Mucosa of descending colon (tissue), 3 donors: ENCODE measurements around the gene ATP7A. TPM values are rescaled to one million over a fixed set of nuclear protein-coding genes. Genes with fewer than 3 reads are reported as not detected.

ENCODE experiments used
- ATAC-seq: fragments of 200-7000 bp; cut with Tn5 transposase; one replicate; pipeline ENCODE4 v1.9.1; 2020; ENCODE audit warnings: mild to moderate bottlenecking, moderate library complexity
- DNase-seq, 3 donors: peaks; one replicate each; pipeline ENCODE4 v3.0.0-alpha.2; 2020
- H3K36me3 ChIP-seq: fragments of 200-600 bp; one replicate; pipeline ENCODE4 v1.8.0; 2021; ENCODE audit warnings: low read depth, mild to moderate bottlenecking
- H3K4me1 ChIP-seq: fragments of 200-600 bp; one replicate; pipeline ENCODE4 v1.8.0; 2021; ENCODE audit warnings: low read depth, mild to moderate bottlenecking
- H3K4me3 ChIP-seq: fragments of 200-600 bp; one replicate; pipeline ENCODE4 v1.8.0; 2021; ENCODE audit warnings: mild to moderate bottlenecking
- H3K9me3 ChIP-seq: fragments of 200-600 bp; one replicate; pipeline ENCODE4 v1.8.0; 2021; ENCODE audit warnings: mild to moderate bottlenecking
- CTCF ChIP-seq: fragments of 200-600 bp; IDR thresholded peaks from one replicate; pipeline ENCODE4 v1.8.0; 2022; ENCODE audit warnings: antibody characterized with exemption, mild to moderate bottlenecking
- intact Hi-C, 2 donors: fragments of 100-400 bp; cut with DNase I in 1 of 2; cut with micrococcal nuclease in 1 of 2; formaldehyde crosslinking; loops; one replicate each; pipeline versions ENCODE4 v1.11.0 to v1.11.1; 2022; cut with DNase I, micrococcal nuclease
- total RNA-seq, 3 donors: library from RNA; stranded (reverse); fragmentation: NEBNext Ultra II Directional in 2 of 3; extraction: Animal tissue kit (Norgen Biotek cat#: 25700) in 2 of 3; gene quantifications; one replicate each; pipeline versions ENCODE4 v1.2.1 to v1.2.4, GENCODE V29; 2021 to 2023
- donor health status: DM: no; HTN: no; CAD: no; lungs with moderate emphysema.
- donor health status: DM: no; HTN: no; CAD: no.
- donor health status: DM: no; HTN: yes; CAD: no.

ATP7A gene
- total RNA-seq, 3 donors from 2014 or later: 6.9 to 11.2 (median 9.7) TPM

GRCh38 chrX:77961063-77961462 lies 50.6 kb downstream of the ATP7A start:
- Histone ChIP-seq H3K9me3 (no peaks in the 10 kb centered on the region), H3K4me3 (no peak overlapping the region), H3K36me3 (no peaks in the 10 kb centered on the region), H3K4me1 (no peaks in the 10 kb centered on the region)
- DNase-seq (no peak), ATAC-seq (no peak)
- no peak for TF ChIP-seq CTCF
- intact Hi-C loops: no loop called here

GRCh38 chrX:77962068-77962902 lies 51.8 kb downstream of the ATP7A start:
- H3K9me3 ChIP-seq: no peaks in the 10 kb centered on the region
- TF ChIP-seq CTCF: no peak
- intact Hi-C loops: no loop called here
- H3K4me1 ChIP-seq: no peaks in the 10 kb centered on the region
- DNase-seq: no peak
- no peaks in the 10 kb centered on the region for H3K36me3 ChIP-seq
- no peak for ATAC-seq
- H3K4me3 ChIP-seq: no peak overlapping the region

GRCh38 chrX:77966361-77966760 lies 55.9 kb downstream of the ATP7A start:
- Histone ChIP-seq H3K36me3 (no peaks in the 10 kb centered on the region), H3K4me1 (no peaks in the 10 kb centered on the region), H3K4me3 (no peak overlapping the region), H3K9me3 (no peaks in the 10 kb centered on the region)
- DNase-seq (no peak), ATAC-seq (no peak)
- TF ChIP-seq CTCF: no peak
- intact Hi-C loops: no loop called here

- intact Hi-C loops: no loop called here
- ATAC-seq: no peak
- DNase-seq: no peak
- Histone ChIP-seq H3K4me1 (no peaks in the 10 kb centered on the region), H3K9me3 (no peaks in the 10 kb centered on the region), H3K4me3 (no peak overlapping the region), H3K36me3 (no peaks in the 10 kb centered on the region)
- TF ChIP-seq CTCF: no peak
These were observed 57.1 kb downstream of the ATP7A start for GRCh38 chrX:77967631-77968030.

- no peak for DNase-seq
- no peak within 1 kb of the TSS for H3K4me3 ChIP-seq
- no peak for ATAC-seq
- H3K4me1 ChIP-seq: no peaks in the 10 kb centered on the region
- intact Hi-C loops: no loop called here
- no peak for TF ChIP-seq CTCF
- H3K9me3 ChIP-seq: no peaks in the 10 kb centered on the region
- H3K36me3 ChIP-seq: no peaks in the 10 kb centered on the region
These were observed 59.0 kb downstream of the ATP7A start, which contains the start of gene PGAM4 for GRCh38 chrX:77969538-77969937. Gene PGAM4, minus strand, starts transcription at chrX:77969638. Its CDS starts 0 bp downstream, at chrX:77969638.
